GM21786 (cell line): Measurements from ENCODE around the gene MBD6.
"Not testable (repeated sequence)": the region's sequence is repeated elsewhere in the genome, so short reads cannot be mapped to it uniquely, and the experiment has no call there.

Source experiments
- ATAC-seq: cut with Tn5 transposase; IDR thresholded peaks from one replicate; pipeline ENCODE4 v1.9.1; 2021; ENCODE audit not compliant: unreplicated experiment

MBD6 gene

GRCh38 chr12:57487597-57488401 is 34.8 kb upstream of the MBD6 start, which contains the start of gene MARS1:
Gene MARS1 (plus strand): TSS chr12:57488068. CDS start chr12:57488091, 23 bp downstream.
- peak; percentile 98 for ATAC-seq

- ATAC-seq = no peak
Observed at GRCh38 chr12:57488402-57489156, 34.0 kb upstream of the MBD6 start.

DNA sequence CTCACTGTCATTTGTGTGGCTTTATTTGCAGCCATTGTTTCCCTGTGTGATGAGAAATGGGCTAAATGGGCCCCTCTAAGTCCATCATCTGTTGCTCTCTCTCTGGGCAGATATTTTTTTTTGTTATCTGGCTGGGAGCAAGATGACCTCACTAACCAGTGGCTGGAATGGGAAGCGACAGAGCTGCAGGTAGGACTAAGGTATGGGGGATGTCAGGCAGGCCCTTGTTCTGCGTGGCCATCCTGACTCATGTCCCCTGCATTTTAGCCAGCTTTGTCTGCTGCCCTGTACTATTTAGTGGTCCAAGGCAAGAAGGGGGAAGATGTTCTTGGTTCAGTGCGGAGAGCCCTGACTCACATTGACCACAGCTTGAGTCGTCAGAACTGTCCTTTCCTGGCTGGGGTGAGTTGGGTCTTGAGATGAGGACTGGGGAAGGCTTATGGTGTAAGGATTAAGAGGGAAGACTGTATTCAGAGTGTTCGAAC is 33.4 kb upstream of the MBD6 start:
- ATAC-seq = no peak

GRCh38 chr12:57490126-57490525 is 32.5 kb upstream of the MBD6 start:
- ATAC-seq = no peak

DNA sequence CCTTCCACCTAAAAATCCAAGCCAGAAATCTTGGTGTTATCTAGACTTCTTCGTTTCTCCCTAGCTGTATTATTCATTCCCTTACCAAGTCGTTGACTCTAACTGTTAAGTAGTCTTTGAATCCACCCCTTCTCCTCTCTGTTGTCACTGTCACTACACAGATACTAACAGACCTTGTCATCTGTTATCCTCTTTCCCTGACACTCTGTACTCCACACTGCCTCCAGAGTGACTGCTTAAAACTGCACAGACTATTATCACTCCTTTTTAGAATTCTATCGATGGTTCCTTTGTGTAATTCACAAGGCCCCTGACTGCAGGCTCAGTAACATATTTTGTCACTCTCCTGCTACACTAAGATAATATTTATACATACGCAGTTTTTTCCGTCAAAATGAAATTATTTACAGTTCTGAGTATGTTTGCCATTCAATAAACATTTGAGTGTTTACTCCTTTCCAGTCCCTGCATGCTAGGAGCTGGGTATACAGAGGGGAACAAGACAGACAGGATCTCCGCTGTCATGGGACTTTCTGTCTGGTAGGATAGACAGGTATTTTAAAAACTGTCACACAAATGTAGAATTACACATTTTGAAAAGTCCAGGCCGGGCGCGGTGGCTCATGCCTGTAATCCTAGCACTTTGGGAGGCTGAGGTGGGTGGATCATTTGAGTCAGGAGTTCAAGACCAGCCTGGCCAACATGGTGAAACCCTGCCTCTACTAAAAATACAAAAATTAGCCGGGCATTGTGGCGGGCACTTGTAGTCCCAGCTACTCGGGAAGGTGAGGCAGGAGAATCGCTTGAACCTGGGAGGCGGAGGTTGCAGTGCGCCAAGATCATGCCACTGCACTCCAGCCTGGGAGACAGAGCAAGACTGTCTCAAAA is 31.0 kb upstream of the MBD6 start:
- no peak for ATAC-seq

GRCh38 chr12:57495051-57495701 is 27.4 kb upstream of the MBD6 start:
- ATAC-seq = not testable (repeated sequence)

- ATAC-seq = no peak
Observed at GRCh38 chr12:57496822-57497221, 25.8 kb upstream of the MBD6 start.

GRCh38 chr12:57497223-57498131 is 25.1 kb upstream of the MBD6 start:
- no peak for ATAC-seq

DNA sequence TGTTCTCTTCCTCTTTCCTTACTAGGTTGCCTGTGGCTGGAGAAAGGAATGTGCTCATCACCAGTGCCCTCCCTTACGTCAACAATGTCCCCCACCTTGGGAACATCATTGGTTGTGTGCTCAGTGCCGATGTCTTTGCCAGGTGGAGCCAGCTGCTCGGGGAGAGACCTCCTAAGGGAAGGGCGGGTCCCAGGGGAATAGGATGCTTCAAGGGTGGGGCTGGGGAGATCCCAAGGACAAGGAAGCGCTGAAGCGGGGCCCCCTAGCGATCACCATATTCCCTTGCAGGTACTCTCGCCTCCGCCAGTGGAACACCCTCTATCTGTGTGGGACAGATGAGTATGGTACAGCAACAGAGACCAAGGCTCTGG is 24.5 kb upstream of the MBD6 start:
- no peak for ATAC-seq

DNA sequence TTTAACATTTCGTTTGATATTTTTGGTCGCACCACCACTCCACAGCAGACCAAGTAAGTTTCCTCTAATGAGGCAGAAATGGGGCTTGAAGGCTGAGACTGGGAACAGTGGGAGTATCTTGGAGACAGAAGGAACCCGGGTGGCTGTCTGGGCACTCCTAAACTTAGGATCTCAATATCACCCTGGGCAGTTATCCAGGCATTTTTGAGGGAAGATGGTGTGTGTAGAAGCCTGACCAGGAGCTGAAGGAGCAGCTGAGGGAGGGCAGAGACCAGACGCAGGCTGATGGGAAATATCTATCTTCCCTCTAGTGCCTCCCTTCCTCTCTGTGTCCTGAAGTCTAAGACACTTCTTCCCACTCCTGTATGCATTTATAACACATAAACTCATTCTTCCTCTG is 24.1 kb upstream of the MBD6 start:
- ATAC-seq = no peak

DNA sequence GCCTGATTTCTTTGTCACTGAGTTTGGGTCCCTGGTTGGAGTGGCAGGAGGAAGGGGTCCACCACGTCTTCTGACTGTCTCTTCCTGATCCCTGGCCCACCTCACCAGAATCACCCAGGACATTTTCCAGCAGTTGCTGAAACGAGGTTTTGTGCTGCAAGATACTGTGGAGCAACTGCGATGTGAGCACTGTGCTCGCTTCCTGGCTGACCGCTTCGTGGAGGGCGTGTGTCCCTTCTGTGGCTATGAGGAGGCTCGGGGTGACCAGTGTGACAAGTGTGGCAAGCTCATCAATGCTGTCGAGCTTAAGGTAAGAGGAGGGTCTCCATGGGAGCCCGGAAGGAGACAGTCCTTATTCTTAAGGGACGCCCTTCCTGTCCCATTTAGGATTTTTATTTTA is 22.4 kb upstream of the MBD6 start:
- ATAC-seq = no peak

GRCh38 chr12:57502311-57502969 is 20.2 kb upstream of the MBD6 start:
- ATAC-seq = not testable (repeated sequence)

GRCh38 chr12:57506541-57506940 is 16.1 kb upstream of the MBD6 start:
- ATAC-seq = not testable (repeated sequence)

DNA sequence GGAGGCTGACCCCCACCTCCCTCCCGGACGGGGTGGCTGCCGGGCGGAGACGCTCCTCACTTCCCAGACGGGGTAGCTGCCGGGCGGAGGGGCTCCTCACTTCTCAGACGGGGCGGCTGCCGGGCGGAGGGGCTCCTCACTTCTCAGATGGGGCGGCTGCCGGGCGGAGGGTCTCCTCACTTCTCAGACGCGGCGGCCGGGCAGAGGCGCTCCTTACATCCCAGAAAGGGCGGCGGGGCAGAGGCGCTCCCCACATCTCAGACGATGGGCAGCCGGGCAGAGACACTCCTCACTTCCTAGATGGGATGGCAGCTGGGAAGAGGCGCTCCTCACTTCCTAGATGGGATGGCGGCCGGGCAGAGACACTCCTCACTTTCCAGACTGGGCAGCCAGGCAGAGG is 14.8 kb upstream of the MBD6 start:
- ATAC-seq = not testable (repeated sequence)

DNA sequence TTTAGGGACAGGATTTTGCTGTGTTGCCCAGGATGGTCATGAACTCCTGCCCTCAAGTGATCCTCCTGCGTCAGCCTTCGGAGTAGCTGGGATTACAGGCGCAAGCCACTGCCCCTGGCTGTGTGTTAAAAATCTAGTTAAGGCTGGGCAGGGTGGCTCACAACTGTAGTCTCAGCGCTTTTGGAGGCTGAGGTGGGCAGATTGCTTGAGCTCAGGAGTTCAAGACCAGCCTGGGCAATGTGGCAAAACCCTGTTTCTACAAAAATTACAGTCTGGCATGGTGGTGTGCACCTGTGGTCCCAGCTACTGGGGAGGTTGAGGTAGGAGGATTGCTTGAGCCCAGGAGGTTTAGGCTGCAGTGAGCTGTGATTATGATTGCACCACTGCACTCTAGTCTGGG is 11.5 kb upstream of the MBD6 start:
- no peak for ATAC-seq

DNA sequence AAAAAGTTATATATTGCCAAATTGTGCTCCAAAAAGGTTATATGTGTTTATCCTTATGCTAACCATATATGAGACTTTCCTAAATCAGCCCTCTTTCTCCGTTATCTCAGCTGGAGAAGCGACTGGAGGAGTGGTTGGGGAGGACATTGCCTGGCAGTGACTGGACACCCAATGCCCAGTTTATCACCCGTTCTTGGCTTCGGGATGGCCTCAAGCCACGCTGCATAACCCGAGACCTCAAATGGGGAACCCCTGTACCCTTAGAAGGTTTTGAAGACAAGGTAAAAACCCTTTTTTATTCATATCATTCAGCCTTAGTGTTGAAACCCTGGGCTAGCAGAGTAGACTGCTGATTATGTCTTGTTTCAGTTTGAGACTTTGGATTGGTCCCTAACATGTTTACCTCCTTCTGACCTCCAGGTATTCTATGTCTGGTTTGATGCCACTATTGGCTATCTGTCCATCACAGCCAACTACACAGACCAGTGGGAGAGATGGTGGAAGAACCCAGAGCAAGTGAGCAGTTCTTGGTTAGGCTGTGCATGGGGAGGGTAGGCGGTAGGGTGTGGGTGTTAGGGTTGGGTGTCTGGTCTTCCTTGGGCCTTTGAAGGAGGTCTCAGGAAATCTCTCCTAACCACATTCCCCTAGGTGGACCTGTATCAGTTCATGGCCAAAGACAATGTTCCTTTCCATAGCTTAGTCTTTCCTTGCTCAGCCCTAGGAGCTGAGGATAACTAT is 10.9 kb upstream of the MBD6 start:
- no peak for ATAC-seq

DNA sequence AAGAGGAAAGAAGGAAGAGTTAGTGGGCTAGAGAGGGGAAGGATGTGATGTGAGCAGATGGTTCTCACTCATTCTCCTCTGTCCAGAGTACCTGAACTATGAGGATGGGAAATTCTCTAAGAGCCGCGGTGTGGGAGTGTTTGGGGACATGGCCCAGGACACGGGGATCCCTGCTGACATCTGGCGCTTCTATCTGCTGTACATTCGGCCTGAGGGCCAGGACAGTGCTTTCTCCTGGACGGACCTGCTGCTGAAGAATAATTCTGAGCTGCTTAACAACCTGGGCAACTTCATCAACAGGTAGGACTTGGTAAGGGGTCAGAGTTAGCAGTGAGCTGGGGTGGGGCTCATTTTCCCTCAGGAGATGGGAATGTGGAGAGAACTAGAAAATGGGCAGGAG is 10.0 kb upstream of the MBD6 start:
- ATAC-seq = no peak

GRCh38 chr12:57513266-57513665 is 9.4 kb upstream of the MBD6 start:
- no peak for ATAC-seq
